Measurements from ENCODE around the gene DCAF6.
A peak's percentile ranks its signal among the peaks of the same experiment; 100 is the strongest.

DCAF6 gene

DNA sequence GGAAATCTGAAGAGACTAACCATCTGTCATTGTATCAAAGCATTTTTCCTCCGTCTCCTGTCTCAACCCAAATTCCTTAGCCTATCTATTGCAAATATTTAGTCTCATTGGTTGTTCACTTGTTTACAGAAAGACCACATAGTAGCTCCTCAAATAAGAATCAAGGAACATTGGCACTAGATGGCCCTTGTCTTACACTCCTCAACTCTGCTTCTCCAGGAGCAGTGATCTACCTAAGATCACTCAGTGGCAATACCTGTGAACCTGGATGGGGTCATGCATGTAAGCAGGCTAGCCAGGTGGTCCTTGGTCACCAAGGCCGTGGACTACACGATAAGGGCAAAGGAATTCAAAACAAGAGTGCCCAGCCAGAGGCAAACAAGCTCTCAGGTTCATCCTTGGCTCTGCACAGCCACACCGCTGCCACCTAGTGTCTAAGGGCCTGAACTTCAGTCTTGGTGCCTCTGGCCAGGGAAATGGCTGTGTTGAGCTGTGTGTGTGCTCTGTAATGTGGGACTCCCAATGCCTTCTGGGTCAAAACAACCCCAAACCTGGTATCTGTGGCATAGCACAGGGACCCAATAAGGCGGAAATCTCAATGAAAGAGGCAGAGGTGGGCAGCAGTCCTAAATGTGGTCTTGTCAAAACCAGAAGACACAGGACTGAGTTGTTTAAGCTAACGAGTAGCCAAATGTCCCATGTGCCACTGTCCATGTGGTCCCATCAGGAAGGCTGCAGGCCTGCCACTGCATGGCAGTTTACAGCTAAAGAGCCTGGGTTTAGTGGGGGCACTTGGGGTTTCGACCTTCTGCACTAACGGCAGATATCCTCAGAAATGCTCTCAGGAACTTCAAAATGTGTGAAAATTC is 145.8 kb downstream of the DCAF6 start:
- H3K36me3 ChIP-seq (ENCODE audit: insufficient read depth, low read length): 0 out of 2 replicates have a peak, but pooled peaks cover 4% of the 10 kb centered on the region
- H3K4me3 ChIP-seq (ENCODE audit: low read depth, low read length, poor library complexity, severe bottlenecking): no peak overlapping the region
- no peak overlapping the region for H2AFZ ChIP-seq (ENCODE audit: low read length)
- no peak overlapping the region for H3K4me2 ChIP-seq (ENCODE audit: low read length)
- TF ChIP-seq, protein P1, sequence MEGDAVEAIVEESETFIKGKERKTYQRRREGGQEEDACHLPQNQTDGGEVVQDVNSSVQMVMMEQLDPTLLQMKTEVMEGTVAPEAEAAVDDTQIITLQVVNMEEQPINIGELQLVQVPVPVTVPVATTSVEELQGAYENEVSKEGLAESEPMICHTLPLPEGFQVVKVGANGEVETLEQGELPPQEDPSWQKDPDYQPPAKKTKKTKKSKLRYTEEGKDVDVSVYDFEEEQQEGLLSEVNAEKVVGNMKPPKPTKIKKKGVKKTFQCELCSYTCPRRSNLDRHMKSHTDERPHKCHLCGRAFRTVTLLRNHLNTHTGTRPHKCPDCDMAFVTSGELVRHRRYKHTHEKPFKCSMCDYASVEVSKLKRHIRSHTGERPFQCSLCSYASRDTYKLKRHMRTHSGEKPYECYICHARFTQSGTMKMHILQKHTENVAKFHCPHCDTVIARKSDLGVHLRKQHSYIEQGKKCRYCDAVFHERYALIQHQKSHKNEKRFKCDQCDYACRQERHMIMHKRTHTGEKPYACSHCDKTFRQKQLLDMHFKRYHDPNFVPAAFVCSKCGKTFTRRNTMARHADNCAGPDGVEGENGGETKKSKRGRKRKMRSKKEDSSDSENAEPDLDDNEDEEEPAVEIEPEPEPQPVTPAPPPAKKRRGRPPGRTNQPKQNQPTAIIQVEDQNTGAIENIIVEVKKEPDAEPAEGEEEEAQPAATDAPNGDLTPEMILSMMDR (IDR thresholded peaks at IDR 0.05; ENCODE audit: low read length): peak; percentile 93
- no peak for TF ChIP-seq EZH2 (IDR thresholded peaks at IDR 0.05; ENCODE audit: borderline replicate concordance, low read length)
- H3K79me2 ChIP-seq (ENCODE audit: insufficient read depth, low read length): no peaks in the 10 kb centered on the region
- no peak overlapping the region for H3K27ac ChIP-seq (ENCODE audit: low read depth, low read length, poor library complexity, severe bottlenecking)
- no peaks in the 10 kb centered on the region for H3K9me3 ChIP-seq (ENCODE audit: low read length)
- no peaks in the 10 kb centered on the region for H4K20me1 ChIP-seq (ENCODE audit: insufficient read depth, low read length)
- no peaks in the 10 kb centered on the region for H3K27me3 ChIP-seq (ENCODE audit: insufficient read depth, low read length)
- H3K9me2 ChIP-seq (ENCODE audit: low read depth, low read length): no peaks in the 10 kb centered on the region
- no peak overlapping the region for H3K9ac ChIP-seq (ENCODE audit: low read length)
- no peaks in the 10 kb centered on the region for H3K4me1 ChIP-seq (ENCODE audit: insufficient read depth, low read length, severe bottlenecking)
- H3F3A ChIP-seq (ENCODE audit: insufficient read depth, low read length): no peaks in the 10 kb centered on the region

DNA sequence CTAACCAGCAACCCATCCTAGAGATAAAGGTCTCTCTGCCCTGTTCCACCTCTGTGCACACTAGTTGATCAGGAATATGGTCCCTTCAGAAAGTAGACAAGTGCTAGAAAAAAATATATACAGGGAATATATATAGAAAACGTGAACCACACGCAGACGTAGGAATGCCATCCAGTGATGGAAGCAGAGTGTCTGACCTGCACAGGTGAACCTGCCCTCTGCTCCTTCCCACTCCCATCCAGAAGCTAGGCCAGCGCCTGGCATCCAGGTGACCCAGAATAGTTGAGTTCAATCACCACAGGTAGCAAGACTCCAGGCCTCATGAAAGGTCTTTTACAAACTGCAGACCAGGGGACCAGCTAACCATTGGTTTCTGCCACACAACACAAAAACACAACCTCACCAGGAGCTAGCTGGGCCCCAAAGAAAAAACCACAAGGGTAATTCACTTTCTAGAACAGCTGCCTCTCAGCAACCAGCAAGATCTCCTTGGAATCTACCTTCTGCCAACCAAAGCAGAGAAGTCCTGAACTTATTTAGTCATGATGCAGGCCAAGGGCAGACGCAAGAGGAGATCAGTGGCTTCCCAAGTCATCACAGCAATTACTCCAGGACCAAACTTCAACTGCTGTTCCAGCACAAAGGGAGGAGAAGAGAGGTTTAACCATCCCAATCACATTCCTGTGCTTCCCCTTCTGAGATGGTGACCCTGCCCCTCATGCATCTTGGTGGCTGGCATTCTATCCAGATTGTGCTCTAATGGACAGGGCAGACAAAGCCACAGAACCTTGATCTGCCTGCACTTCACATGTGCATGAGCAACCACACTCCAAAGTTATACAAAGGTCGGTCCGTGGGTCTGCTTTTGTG is 147.2 kb downstream of the DCAF6 start:
- TF ChIP-seq, protein P1 (IDR thresholded peaks at IDR 0.05; ENCODE audit: low read length): no peak
- no peak for TF ChIP-seq EZH2 (IDR thresholded peaks at IDR 0.05; ENCODE audit: borderline replicate concordance, low read length)
- no peak overlapping the region for H3K27ac ChIP-seq (ENCODE audit: low read depth, low read length, poor library complexity, severe bottlenecking)
- no peak overlapping the region for H3K4me2 ChIP-seq (ENCODE audit: low read length)
- no peak overlapping the region for H2AFZ ChIP-seq (ENCODE audit: low read length)
- H3K79me2 ChIP-seq (ENCODE audit: insufficient read depth, low read length): no peaks in the 10 kb centered on the region
- H3K27me3 ChIP-seq (ENCODE audit: insufficient read depth, low read length): no peaks in the 10 kb centered on the region
- H3K4me3 ChIP-seq (ENCODE audit: low read depth, low read length, poor library complexity, severe bottlenecking): no peak overlapping the region
- H3K9me2 ChIP-seq (ENCODE audit: low read depth, low read length): no peaks in the 10 kb centered on the region
- H3K36me3 ChIP-seq (ENCODE audit: insufficient read depth, low read length): no peaks in the 10 kb centered on the region
- H3K9me3 ChIP-seq (ENCODE audit: low read length): no peaks in the 10 kb centered on the region
- no peak overlapping the region for H3K9ac ChIP-seq (ENCODE audit: low read length)
- no peaks in the 10 kb centered on the region for H3F3A ChIP-seq (ENCODE audit: insufficient read depth, low read length)
- H3K4me1 ChIP-seq (ENCODE audit: insufficient read depth, low read length, severe bottlenecking): no peaks in the 10 kb centered on the region
- H4K20me1 ChIP-seq (ENCODE audit: insufficient read depth, low read length): no peaks in the 10 kb centered on the region

DNA sequence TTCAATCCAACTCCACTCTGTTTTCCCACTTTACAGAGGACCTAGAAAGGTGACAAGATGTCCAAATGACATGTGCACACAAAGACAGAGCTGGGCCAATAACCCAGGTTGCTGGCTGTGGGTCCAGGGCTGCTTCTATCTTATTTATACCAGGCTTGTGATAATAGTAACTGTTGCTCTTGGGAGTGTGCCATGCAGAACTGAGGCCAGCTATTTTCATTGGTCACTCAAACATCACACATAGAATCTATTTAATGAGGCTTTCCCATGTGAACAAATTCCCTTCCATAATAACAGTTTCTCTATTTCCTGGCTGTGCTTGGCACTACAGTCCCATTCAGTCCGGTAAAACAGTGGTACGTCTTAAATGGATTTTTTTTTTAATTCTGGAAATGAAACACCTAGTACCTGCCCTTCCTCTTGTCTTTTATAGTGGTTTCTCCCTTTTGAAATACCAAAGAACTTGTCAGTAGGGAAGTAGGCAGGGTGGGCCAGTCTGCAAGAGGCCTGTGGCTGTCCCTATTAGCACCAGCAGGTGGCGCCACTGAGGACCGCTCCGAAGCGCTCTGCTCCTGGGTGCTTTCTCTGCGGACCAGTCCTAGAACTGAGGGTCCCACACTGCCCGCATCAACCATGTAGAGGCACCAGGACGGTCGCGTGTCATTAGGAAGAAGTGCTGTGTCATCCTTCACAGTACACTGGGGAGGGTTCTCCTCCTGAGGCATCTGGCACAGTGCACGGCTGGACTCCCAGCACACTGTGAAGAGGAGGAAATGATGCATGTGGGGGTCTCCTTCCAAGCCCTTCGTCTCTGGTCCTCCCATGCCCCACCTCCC is 148.1 kb downstream of the DCAF6 start:
- Histone ChIP-seq H3K4me3 (ENCODE audit: low read depth, low read length, poor library complexity, severe bottlenecking) (no peak overlapping the region), H3F3A (ENCODE audit: insufficient read depth, low read length) (no peaks in the 10 kb centered on the region), H3K36me3 (ENCODE audit: insufficient read depth, low read length) (no peaks in the 10 kb centered on the region), H3K27ac (ENCODE audit: low read depth, low read length, poor library complexity, severe bottlenecking) (no peak overlapping the region), H3K4me2 (ENCODE audit: low read length) (peak overlapping the region; percentile 45; the same call in 1 of the 2 replicates), H3K4me1 (ENCODE audit: insufficient read depth, low read length, severe bottlenecking) (no peaks in the 10 kb centered on the region), H3K9ac (ENCODE audit: low read length) (no peak overlapping the region), H4K20me1 (ENCODE audit: insufficient read depth, low read length) (no peaks in the 10 kb centered on the region), H2AFZ (ENCODE audit: low read length) (no peak overlapping the region), H3K9me3 (ENCODE audit: low read length) (no peaks in the 10 kb centered on the region), H3K79me2 (ENCODE audit: insufficient read depth, low read length) (no peaks in the 10 kb centered on the region), H3K9me2 (ENCODE audit: low read depth, low read length) (no peaks in the 10 kb centered on the region), H3K27me3 (ENCODE audit: insufficient read depth, low read length) (peaks cover 4% of the 10 kb centered on the region; the same call in 1 of the 2 replicates)
- no peak for TF ChIP-seq EZH2 (IDR thresholded peaks at IDR 0.05; ENCODE audit: borderline replicate concordance, low read length)
- TF ChIP-seq, protein P1 (IDR thresholded peaks at IDR 0.05; ENCODE audit: low read length): peak; percentile 97
